Omental fat pad (tissue), 4 donors: ENCODE data around the gene AOC2. TPM values are rescaled to one million over a fixed set of nuclear protein-coding genes. Genes with fewer than 3 reads are reported as not detected.

Experiments used
- ATAC-seq: fragments of 150-250 bp; one replicate; pipeline ENCODE4 v1.9.1; 2016; ENCODE audit warnings: mild to moderate bottlenecking, moderate library complexity; ENCODE audit not compliant: low FRiP score
- DNase-seq: peaks from one replicate; pipeline ENCODE4 v3.0.0-alpha.2; 2019; ENCODE audit warnings: low spot score
- total RNA-seq, 4 donors: library from RNA; depleted of rRNA; stranded (reverse); fragments of >200 nt; gene quantifications; one replicate each; pipeline ENCODE4 v1.1.0, GENCODE V29; 2016
- TF ChIP-seq, protein P1 (sequence below), 3 donors: fragments of 450-650 bp; IDR thresholded peaks; one replicate each; pipeline ENCODE4 v1.5.1; 2016 to 2017; ENCODE audit warnings: antibody characterized with exemption in 3 of 3, mild to moderate bottlenecking in 3 of 3, moderate library complexity in 2 of 3

The AOC2 gene
- total RNA-seq, 4 donors from 2014 or later: 3.2 to 12.5 (median 5.4) TPM

DNA sequence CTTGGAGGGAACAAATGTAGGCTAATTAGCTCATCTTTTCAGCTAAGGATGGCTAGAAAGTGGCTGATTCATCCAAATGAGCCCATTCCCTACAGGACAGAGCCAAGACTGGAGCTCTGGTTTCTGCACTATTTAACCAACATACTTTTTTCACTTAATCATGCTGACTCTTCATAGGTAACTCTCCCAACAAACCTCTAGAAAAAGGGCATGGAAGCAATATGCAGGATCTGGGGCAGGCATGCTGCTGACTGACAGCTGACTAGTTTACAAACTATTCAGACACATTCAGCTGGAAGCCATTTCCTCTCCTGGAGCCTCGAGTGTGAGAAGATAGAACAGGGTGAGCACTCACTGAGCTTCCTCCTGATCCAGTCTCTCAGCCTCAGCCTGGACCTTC is 26.5 kb upstream of the AOC2 start:
- TF ChIP-seq, protein P1, sequence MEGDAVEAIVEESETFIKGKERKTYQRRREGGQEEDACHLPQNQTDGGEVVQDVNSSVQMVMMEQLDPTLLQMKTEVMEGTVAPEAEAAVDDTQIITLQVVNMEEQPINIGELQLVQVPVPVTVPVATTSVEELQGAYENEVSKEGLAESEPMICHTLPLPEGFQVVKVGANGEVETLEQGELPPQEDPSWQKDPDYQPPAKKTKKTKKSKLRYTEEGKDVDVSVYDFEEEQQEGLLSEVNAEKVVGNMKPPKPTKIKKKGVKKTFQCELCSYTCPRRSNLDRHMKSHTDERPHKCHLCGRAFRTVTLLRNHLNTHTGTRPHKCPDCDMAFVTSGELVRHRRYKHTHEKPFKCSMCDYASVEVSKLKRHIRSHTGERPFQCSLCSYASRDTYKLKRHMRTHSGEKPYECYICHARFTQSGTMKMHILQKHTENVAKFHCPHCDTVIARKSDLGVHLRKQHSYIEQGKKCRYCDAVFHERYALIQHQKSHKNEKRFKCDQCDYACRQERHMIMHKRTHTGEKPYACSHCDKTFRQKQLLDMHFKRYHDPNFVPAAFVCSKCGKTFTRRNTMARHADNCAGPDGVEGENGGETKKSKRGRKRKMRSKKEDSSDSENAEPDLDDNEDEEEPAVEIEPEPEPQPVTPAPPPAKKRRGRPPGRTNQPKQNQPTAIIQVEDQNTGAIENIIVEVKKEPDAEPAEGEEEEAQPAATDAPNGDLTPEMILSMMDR (IDR thresholded peaks at IDR 0.05): no peak
- ATAC-seq (no peak), DNase-seq (no peak)

DNA sequence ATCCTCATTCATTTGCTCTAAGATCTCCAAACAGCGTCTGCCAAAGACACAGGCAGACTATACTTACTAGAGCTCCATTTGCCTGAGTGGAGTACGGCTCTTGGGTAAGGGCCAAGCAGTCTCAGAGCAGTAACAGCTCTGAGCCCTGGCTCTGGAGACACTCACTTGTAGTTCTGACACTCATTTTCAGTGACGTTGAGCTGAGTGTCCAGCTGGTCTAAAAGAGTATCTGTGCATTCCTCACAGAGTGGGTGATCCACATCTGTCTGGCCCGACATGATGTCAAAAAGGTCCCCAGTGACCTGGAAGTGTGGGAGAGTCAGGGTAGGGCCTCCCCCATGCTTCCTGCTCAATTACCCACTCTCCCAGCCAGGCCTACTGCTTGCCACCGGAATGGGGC is 26.0 kb upstream of the AOC2 start:
- TF ChIP-seq, protein P1 (IDR thresholded peaks at IDR 0.05): no peak
- no peak for ATAC-seq
- DNase-seq: no peak

DNA sequence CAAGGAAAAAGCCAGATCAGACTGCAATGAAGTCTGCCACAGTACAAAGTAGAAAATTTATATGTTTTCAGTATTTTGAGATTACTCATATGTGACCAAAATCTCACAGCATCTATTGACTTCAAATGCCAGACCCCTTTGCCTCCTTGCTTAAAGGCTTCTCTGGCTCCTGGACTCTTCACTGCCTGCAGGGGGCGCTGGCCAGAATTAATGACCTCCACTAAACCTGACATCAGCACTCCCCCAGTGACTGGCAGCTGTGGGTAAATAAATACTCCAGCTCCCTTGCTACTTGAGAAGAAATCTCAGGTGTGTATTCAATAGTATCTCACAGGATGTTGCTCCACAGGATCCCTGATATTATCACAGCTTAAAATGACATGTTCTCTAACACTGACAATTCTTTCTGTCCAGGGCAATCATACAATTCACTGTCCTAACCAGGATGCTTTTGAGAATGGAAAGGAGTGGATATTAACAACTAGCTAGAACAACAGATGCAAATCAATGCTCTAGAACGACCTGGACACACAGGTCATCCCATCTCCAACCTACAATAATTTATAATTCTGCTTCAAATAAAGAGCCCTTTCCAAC is 24.3 kb upstream of the AOC2 start:
- TF ChIP-seq, protein P1 (IDR thresholded peaks at IDR 0.05): no peak
- DNase-seq: no peak
- no peak for ATAC-seq

DNA sequence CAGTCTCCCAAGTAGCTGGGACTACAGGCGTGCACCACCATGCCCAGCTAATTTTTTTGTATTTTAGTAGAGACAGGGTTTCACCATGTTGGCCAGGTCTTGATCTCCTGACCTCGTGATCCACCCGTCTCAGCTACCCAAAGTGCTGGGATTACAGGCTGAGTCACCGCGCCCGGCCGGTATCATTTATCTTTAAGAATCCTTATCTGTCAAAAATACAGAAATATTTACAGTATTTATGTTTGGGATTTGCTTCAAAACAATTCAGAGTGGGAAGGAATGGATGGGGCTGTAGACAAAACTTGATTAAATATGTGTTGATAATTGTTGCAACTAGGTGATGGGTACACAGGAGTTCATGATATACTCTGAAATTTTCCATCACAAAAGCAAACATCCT is 23.2 kb upstream of the AOC2 start:
- ATAC-seq: no peak
- no peak for DNase-seq
- TF ChIP-seq, protein P1 (IDR thresholded peaks at IDR 0.05): no peak

DNA sequence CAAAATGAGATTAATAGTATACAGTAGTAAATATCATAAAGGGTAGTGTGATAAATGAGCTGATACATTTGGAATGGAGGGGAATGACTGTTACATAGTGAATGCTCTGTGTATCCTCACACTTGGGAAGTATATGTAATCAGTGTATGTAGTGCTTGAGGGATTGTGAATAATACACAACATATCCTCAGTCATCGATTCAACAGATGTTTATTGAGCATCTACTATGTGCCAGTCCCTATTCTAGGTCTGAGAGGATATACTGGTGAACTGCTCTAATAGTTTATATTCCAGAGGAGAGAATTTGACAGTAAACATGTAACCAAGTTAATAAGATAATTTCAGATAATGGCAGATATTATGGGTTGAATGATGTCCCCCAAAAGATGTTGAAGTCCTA is 16.9 kb upstream of the AOC2 start:
- TF ChIP-seq, protein P1 (IDR thresholded peaks at IDR 0.05): no peak
- DNase-seq (no peak), ATAC-seq (no peak)

DNA sequence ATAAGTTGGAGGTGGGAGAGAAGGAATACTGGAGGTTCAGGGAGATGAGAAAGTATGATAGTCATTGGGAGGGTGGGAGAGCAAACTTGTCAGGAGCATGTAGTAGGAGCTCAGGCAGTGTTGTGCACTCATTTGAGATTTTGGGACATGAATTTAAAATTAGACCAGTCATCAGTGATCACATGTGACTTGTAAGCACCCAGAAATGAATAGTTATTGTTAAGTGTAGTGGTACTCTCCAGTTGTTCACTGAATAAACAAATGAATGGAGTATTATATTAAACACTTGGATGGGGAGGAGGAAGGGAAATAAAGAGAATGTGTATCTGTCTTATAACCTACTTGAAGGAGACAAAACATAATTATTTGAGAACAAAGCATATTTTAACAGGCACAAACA is 13.4 kb upstream of the AOC2 start:
- DNase-seq (no peak), ATAC-seq (no peak)
- TF ChIP-seq, protein P1 (IDR thresholded peaks at IDR 0.05): no peak

DNA sequence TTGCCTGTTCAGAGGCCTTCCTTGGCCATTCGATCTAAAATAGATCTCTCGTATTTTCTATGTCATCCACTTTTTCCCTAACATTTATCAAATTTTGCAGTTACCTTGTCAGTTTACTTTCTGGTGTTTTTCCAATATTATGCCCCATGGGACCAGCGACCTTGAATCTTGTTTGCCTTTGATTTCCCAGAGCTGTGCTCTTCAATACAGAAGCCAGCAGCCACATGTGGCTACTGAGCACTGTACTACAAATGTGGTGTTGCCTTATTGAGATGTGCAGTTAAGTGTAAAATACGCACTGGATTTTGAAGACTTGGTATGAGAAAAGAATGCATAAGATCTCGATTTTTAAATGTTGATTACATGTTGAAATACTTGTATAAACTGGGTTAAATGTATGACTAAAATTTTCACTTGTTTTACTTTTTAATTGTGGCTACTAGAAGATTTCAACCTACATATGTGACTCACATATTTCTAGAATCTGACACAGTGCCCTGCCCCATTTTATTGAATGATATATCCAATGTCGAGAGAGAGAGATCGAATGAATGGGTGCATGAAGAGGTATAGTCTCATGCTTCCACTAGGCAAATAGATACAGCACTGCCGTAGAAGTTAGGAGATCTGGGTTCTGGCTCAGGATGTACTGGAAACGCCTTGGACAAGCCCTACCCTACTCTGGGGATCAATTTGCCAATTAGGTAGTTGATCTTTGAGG is 12.0 kb upstream of the AOC2 start:
- TF ChIP-seq, protein P1 (IDR thresholded peaks at IDR 0.05): no peak
- DNase-seq (no peak), ATAC-seq (peak; percentile 12)
